Fibroblast of lung (primary cell): Measurements from ENCODE around the gene SLC9A3.

Source experiments
- EZH2 ChIP-seq: IDR thresholded peaks from 2 replicates; pipeline ENCODE4 v1.5.1; 2012; ENCODE audit warnings: low read length, control low read depth, mild to moderate bottlenecking; ENCODE audit errors: missing control alignments
- TF ChIP-seq, protein P1 (sequence below), 2 donors: IDR thresholded peaks in 1 of 2; conservative IDR thresholded peaks in 1 of 2; 1 replicate in 1 of 2; 2 replicates in 1 of 2; pipeline ENCODE4 v1.5.1; 2011 to 2012; ENCODE audit warnings: low read length in 2 of 2, control low read depth in 1 of 2, inconsistent platforms in 1 of 2, low read depth in 1 of 2, mild to moderate bottlenecking in 1 of 2

- TF ChIP-seq, protein P1, sequence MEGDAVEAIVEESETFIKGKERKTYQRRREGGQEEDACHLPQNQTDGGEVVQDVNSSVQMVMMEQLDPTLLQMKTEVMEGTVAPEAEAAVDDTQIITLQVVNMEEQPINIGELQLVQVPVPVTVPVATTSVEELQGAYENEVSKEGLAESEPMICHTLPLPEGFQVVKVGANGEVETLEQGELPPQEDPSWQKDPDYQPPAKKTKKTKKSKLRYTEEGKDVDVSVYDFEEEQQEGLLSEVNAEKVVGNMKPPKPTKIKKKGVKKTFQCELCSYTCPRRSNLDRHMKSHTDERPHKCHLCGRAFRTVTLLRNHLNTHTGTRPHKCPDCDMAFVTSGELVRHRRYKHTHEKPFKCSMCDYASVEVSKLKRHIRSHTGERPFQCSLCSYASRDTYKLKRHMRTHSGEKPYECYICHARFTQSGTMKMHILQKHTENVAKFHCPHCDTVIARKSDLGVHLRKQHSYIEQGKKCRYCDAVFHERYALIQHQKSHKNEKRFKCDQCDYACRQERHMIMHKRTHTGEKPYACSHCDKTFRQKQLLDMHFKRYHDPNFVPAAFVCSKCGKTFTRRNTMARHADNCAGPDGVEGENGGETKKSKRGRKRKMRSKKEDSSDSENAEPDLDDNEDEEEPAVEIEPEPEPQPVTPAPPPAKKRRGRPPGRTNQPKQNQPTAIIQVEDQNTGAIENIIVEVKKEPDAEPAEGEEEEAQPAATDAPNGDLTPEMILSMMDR (conservative IDR thresholded peaks at IDR 0.05 in 1 of 2, IDR thresholded peaks at IDR 0.05 in 1 of 2; ENCODE audit: low read depth in 1 of 2, low read length in 2 of 2) = no peak
- TF ChIP-seq EZH2 = no peak
Observed at GRCh38 chr5:568061-568781, 44.0 kb upstream of the SLC9A3 start.
